HuH-7 (cell line): Measurements from ENCODE around the gene PLCD1.
A peak's percentile ranks its signal among the peaks of the same experiment; 100 is the strongest.
"Not testable (repeated sequence)": the region's sequence is repeated elsewhere in the genome, so short reads cannot be mapped to it uniquely, and the experiment has no call there.

Source experiments
- DNase-seq: peaks from one replicate; pipeline ENCODE4 v3.0.0; 2011; ENCODE audit warnings: low spot score

Gene PLCD1

GRCh38 chr3:38029400-38030125 lies at the start of gene PLCD1:
Gene PLCD1, minus strand, starts transcription at chr3:38029642. Its CDS starts 103 bp downstream, at chr3:38029539.
- DNase-seq = peak; percentile 75

DNA sequence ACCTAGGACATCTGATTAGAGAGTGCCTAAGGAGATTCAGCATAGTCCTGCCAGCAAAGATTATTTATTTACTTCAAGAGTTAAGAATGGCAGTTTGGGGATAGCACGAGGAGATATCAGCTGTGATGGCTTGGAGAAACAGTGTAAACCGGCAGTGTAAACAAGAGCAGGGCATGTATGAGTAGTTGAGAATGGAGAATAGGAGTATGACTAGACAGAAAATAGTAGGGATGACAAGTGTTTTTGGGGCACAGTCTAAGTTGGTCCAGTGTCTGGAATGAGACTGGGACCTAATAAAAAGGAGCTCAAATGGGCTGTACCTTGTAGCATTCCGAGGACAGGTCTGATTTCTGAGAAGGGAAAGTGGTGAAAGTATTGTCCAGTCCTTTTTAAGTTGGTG lies 47.6 kb upstream of the PLCD1 start:
- not testable (repeated sequence) for DNase-seq

DNA sequence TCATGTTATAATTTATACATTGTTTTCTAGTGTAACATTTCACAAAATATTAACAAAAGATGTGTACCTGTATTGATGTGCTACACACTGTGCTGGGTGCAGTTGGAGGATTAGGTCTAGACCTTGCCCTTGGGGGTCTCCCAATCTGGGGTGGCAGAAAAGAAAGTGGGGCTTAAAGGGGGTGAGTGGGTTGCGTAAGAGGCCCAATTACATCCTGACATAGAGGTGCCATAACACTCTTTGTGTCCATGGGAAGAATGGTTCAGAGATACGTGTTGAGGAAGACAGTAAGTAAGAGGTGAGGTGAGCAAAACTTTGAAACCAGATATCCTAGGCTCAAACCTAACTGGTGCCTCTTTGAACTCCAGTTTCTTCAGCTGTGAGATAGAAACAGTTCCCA lies 40.6 kb upstream of the PLCD1 start:
- DNase-seq = no peak

- no peak for DNase-seq
Observed at GRCh38 chr3:38067508-38068233, 38.2 kb upstream of the PLCD1 start.

DNA sequence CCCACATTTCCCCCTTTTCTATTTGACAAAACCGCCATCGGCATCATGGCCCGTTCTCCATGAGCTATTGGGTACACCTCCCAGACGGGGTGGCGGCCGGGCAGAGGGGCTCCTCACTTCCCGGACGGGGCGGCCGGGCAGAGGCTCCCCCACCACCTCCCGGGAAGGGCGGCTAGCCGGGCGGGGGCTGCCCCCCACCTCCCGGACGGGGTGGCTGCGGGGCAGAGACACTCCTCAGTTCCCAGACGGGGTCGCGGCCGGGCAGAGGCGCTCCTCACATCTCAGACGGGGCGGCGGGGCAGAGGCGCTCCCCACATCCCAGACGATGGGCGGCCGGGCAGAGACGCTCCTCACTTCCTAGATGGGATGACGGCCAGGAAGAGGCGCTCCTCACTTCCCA lies 35.0 kb upstream of the PLCD1 start:
- DNase-seq = not testable (repeated sequence)

GRCh38 chr3:38062809-38063208 lies 33.4 kb upstream of the PLCD1 start:
- DNase-seq = no peak

GRCh38 chr3:38059591-38059990 lies 30.1 kb upstream of the PLCD1 start:
- DNase-seq = no peak

- no peak for DNase-seq
Observed at GRCh38 chr3:38059148-38059547, 29.7 kb upstream of the PLCD1 start.

- no peak for DNase-seq
Observed at GRCh38 chr3:38054499-38055001, 25.1 kb upstream of the PLCD1 start.

DNA sequence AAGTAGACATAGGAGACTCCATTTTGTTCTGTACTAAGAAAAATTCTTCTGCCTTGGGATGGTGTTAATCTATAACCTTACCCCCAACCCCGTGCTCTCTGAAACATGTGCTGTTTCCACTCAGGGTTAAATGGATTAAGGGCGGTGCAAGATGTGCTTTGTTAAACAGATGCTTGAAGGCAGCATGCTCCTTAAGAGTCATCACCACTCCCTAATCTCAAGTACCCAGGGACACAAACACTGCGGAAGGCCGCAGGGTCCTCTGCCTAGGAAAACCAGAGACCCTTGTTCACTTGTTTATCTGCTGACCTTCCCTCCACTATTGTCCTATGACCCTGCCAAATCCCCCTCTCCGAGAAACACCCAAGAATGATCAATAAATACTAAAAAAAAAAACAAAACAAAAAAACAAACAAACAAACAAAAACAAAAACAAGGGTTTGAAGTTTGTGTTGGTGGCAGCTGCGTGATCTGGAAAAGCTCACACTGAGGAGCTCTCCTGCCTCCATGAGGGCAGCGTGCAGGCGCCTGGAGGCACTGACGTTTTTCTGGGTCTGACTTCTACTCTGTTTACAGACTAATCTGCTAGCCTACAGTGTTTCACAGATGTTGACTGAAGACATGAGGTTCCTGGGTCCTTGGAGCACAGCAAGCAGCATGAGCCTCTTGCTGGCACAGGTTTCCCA lies 24.5 kb upstream of the PLCD1 start:
- not testable (repeated sequence) for DNase-seq

- not testable (repeated sequence) for DNase-seq
Observed at GRCh38 chr3:38053286-38053685, 23.8 kb upstream of the PLCD1 start.

- no peak for DNase-seq
Observed at GRCh38 chr3:38051131-38051530, 21.7 kb upstream of the PLCD1 start.

- DNase-seq = no peak
Observed at GRCh38 chr3:38049358-38050126, 20.1 kb upstream of the PLCD1 start.

GRCh38 chr3:38047896-38048295 lies 18.5 kb upstream of the PLCD1 start:
- DNase-seq = no peak

DNA sequence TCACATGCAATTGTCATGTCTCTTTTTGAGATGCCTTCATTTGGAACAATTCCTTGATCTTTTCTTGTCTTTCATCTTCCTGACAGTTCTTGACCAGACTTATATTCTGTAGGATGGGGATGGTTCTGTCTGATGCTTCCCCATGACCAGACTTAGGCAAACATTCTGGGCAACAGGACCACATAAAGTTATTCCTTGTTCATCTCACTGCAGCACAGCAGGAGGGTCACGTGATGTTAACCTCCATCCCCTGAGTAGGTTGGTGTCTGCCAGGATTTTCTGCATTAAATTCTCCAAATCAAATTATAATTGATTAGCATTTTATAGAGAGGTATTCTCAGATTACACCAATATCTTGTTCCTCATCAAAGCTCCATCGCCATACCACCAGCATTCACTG lies 17.4 kb upstream of the PLCD1 start:
- DNase-seq = no peak

DNA sequence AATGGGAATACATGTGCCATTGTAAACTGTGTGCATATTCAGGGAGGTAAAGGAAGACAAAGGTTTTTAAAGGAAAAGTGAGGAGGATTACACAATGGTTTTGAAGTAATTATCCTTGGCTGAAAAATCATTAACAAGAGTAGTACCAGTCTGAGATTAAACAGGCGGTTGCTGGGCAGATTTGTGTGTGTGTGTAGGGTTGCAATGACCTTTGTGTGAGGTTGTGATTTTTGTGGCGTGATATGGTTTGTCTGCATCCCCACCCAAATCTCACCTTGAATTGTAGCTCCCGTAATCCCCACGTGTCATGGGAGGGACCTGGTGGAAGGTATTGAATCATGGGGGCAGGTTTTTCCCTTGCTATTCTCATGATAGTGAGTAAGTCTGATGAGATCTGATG lies 16.6 kb upstream of the PLCD1 start:
- no peak for DNase-seq

DNA sequence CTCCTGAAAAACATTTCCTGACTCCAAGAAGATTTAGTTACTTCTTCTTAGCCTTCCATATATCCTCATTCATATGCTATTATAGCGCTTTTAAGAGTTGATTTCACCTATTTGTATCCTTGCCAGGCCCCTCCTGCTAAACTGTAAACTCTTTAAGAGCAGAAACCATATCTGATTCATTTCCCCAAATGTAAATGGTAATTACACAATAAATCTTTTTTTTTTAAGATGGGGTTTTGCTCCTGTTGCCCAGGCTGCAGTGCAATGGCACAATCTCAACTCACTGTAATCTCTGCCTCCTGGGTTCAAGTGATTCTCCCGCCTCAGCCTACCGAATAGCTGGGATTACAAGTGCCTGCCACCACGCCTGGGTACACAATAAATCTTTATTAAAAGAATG lies 14.0 kb upstream of the PLCD1 start:
- no peak for DNase-seq

- DNase-seq = no peak
Observed at GRCh38 chr3:38040401-38040800, 11.0 kb upstream of the PLCD1 start.

- DNase-seq = no peak
Observed at GRCh38 chr3:38039899-38040261, 10.4 kb upstream of the PLCD1 start.

DNA sequence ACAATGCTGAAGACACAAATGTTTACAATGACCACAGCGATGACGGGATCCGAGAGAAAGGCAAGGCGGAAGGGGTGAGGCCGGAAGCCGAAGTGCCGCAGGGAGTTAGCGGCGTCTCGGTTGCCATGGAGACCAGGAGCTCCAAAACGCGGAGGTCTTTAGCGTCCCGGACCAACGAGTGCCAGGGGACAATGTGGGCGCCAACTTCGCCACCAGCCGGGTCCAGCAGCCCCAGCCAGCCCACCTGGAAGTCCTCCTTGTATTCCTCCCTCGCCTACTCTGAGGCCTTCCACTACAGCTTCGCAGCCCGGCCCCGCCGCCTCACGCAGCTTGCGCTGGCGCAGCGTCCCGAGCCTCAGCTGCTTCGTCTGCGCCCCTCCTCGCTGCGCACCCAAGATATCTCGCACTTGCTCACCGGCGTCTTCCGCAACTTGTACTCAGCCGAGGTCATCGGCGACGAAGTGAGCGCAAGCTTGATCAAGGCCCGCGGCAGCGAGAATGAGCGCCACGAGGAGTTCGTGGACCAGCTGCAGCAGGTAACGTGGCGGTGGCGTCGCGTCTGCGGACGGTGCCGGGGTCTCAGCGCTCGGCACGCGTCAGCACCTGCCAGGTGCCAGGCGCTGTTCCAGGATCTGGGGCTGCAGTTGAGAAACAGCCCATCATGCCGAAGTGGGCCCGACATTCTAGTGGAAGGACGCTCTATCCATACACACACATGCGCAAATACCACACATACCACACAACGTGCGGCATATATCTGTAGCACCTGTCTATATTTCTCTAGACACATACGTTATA lies 9.9 kb upstream of the PLCD1 start, which contains the start of gene DLEC1:
Gene DLEC1, plus strand, starts transcription at position 108 of the 798 bp plus-strand sequence. Its CDS starts 18 bp downstream, at position 126.
- DNase-seq = no peak

- no peak for DNase-seq
Observed at GRCh38 chr3:38038447-38038911, 9.0 kb upstream of the PLCD1 start.
